Panc1 (cell line): ENCODE results near the gene RAB3IP. TPM values are rescaled to one million over a fixed set of nuclear protein-coding genes. Genes with fewer than 3 reads are reported as not detected.

Experiments
- ATAC-seq: fragments of 200-7000 bp; cut with Tn5 transposase; 2 replicates; pipeline ENCODE4 v1.9.1; 2020; ENCODE audit warnings: mild to moderate bottlenecking, moderate library complexity
- BruUV-seq: library from RNA; stranded (reverse); fragments of 400-500 nt; replicated peaks from 2 replicates; lab custom pipeline; 2021; lab: Mats Ljungman, UMichigan
- CTCF ChIA-PET: fragments of 300-600 bp; sonication (Branson Sonifier 250); formaldehyde crosslinking; loops from one replicate; lab custom pipeline; 2022; ENCODE audit warnings: antibody characterized with exemption; lab: Charles Lee
- POLR2A ChIA-PET: fragments of 300-600 bp; sonication (Branson Sonifier 250); formaldehyde crosslinking; loops from one replicate; lab custom pipeline; 2022; ENCODE audit warnings: antibody characterized with exemption; lab: Charles Lee
- DNase-seq: peaks from one replicate; pipeline ENCODE4 v3.0.0-alpha.2; 2010; ENCODE audit warnings: low read depth, low spot score
- H3K27ac ChIP-seq: 2 replicates; pipeline ENCODE4 v1.5.1; 2011; ENCODE audit warnings: mild to moderate bottlenecking, low read length, inconsistent platforms
- H3K27me3 ChIP-seq: fragments of 200-500 bp; sonication (Bioruptor generic); 2 replicates; pipeline ENCODE4 v1.6.0; 2014; ENCODE audit warnings: low read length, inconsistent platforms; ENCODE audit not compliant: control insufficient read depth, insufficient read depth
- H3K36me3 ChIP-seq: fragments of 200-500 bp; sonication (Bioruptor generic); 2 replicates; pipeline ENCODE4 v1.5.1; 2014; ENCODE audit warnings: inconsistent platforms, mild to moderate bottlenecking, low read length, moderate library complexity; ENCODE audit not compliant: control insufficient read depth, insufficient read depth
- H3K4me1 ChIP-seq: 2 replicates; pipeline ENCODE4 v1.5.1; 2011; ENCODE audit warnings: inconsistent platforms, mild to moderate bottlenecking, low read length, moderate library complexity; ENCODE audit not compliant: control insufficient read depth, insufficient read depth
- H3K4me3 ChIP-seq, 2 experiments: 2 replicates each; pipeline ENCODE4 v1.5.1; 2011 to 2012; ENCODE audit warnings: low read depth in 2 of 2, low read length in 2 of 2, mild to moderate bottlenecking in 2 of 2, inconsistent platforms in 1 of 2, moderate library complexity in 1 of 2
- H3K9me3 ChIP-seq: fragments of 200-500 bp; sonication (Bioruptor generic); 2 replicates; pipeline ENCODE4 v1.5.1; 2014; ENCODE audit warnings: low read depth, mild to moderate bottlenecking, inconsistent platforms, low read length, moderate library complexity; ENCODE audit not compliant: control insufficient read depth, insufficient read depth
- CTCF ChIP-seq: fragments of 450-650 bp; IDR thresholded peaks from 2 replicates; pipeline ENCODE4 v1.5.1; 2017; ENCODE audit warnings: mild to moderate bottlenecking
- POLR2AphosphoS5 ChIP-seq: IDR thresholded peaks from 2 replicates; pipeline ENCODE4 v1.6.1; 2012; ENCODE audit warnings: mild to moderate bottlenecking, low read depth, low read length, moderate library complexity
- TCF7L2 ChIP-seq: IDR thresholded peaks from 2 replicates; pipeline ENCODE4 v1.6.1; 2011; ENCODE audit warnings: mild to moderate bottlenecking, low read depth, low read length, inconsistent platforms
- in situ Hi-C: cut with HindIII; loops from 2 replicates; pipeline ENCODE4 v1.10.0; 2016; ENCODE audit warnings: low sequenced_read_pairs, low pct_unique_long_range_greater_than_20kb
- intact Hi-C: fragments of 100-400 bp; cut with micrococcal nuclease; formaldehyde crosslinking; loops from one replicate; pipeline ENCODE4 v1.10.0; 2022; ENCODE audit not compliant: unreplicated experiment
- total RNA-seq: library from RNA; stranded (reverse); gene quantifications from one replicate; pipeline ENCODE4 v1.2.1, GENCODE V29; 2021; ENCODE audit not compliant: unreplicated experiment
- TF ChIP-seq, protein P1 (sequence below), 2 experiments: IDR thresholded peaks; 2 replicates each; pipeline ENCODE4 v1.6.1; 2011 to 2012; ENCODE audit warnings: low read depth in 2 of 2, control low read depth in 1 of 2, low read length in 1 of 2, mild to moderate bottlenecking in 1 of 2, moderate library complexity in 1 of 2; ENCODE audit not compliant: insufficient read depth in 1 of 2

The RAB3IP gene
- total RNA-seq, 1 experiment from 2014 or later: 22.9 TPM

- no peak for DNase-seq
- Histone ChIP-seq H3K27ac (no peak overlapping the region), H3K4me1 (no peaks in the 10 kb centered on the region), H3K36me3 (no peaks in the 10 kb centered on the region), H3K27me3 (no peaks in the 10 kb centered on the region), H3K4me3 (no peak overlapping the region), H3K9me3 (peaks cover 3% of the 10 kb centered on the region; the same call in 1 of the 2 replicates)
- in situ Hi-C loops (no loop called here), intact Hi-C loops (no loop called here)
- ChIA-PET CTCF (no interaction called here), POLR2A (no interaction called here)
- TF ChIP-seq POLR2AphosphoS5 (no peak), CTCF (no peak)
- TF ChIP-seq, protein P1, sequence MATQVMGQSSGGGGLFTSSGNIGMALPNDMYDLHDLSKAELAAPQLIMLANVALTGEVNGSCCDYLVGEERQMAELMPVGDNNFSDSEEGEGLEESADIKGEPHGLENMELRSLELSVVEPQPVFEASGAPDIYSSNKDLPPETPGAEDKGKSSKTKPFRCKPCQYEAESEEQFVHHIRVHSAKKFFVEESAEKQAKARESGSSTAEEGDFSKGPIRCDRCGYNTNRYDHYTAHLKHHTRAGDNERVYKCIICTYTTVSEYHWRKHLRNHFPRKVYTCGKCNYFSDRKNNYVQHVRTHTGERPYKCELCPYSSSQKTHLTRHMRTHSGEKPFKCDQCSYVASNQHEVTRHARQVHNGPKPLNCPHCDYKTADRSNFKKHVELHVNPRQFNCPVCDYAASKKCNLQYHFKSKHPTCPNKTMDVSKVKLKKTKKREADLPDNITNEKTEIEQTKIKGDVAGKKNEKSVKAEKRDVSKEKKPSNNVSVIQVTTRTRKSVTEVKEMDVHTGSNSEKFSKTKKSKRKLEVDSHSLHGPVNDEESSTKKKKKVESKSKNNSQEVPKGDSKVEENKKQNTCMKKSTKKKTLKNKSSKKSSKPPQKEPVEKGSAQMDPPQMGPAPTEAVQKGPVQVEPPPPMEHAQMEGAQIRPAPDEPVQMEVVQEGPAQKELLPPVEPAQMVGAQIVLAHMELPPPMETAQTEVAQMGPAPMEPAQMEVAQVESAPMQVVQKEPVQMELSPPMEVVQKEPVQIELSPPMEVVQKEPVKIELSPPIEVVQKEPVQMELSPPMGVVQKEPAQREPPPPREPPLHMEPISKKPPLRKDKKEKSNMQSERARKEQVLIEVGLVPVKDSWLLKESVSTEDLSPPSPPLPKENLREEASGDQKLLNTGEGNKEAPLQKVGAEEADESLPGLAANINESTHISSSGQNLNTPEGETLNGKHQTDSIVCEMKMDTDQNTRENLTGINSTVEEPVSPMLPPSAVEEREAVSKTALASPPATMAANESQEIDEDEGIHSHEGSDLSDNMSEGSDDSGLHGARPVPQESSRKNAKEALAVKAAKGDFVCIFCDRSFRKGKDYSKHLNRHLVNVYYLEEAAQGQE (IDR thresholded peaks at IDR 0.05; ENCODE audit: insufficient read depth in 1 of 2, low read depth in 2 of 2, low read length in 1 of 2): no peak
- ATAC-seq: no peak
- no TSS peak for BruUV-seq
Observed at GRCh38 chr12:69766260-69766659, 27.6 kb downstream of the RAB3IP start.

- CTCF ChIA-PET: no interaction called here
- no peaks in the 10 kb centered on the region for H3K9me3 ChIP-seq
- TF ChIP-seq TCF7L2: no peak
- TF ChIP-seq, protein P1 (IDR thresholded peaks at IDR 0.05; ENCODE audit: insufficient read depth in 1 of 2, low read depth in 2 of 2, low read length in 1 of 2): no peak
- peak; percentile 78 for TF ChIP-seq CTCF
- POLR2A ChIA-PET: interaction anchor here (0.6 kb wide), 1 partner anchor 971 kb away, joined by 4 read pairs; no protein-coding TSS in a partner anchor
- peak; percentile 69 for ATAC-seq
- intact Hi-C loops (no loop called here), in situ Hi-C loops (no loop called here)
- DNase-seq: no peak
- H3K4me3 ChIP-seq: no peak overlapping the region
- BruUV-seq: no TSS peak
- no peak overlapping the region for H3K27ac ChIP-seq
- no peaks in the 10 kb centered on the region for H3K4me1 ChIP-seq
- no peaks in the 10 kb centered on the region for H3K27me3 ChIP-seq
- H3K36me3 ChIP-seq: no peaks in the 10 kb centered on the region
Observed at GRCh38 chr12:69779928-69780327, 41.3 kb downstream of the RAB3IP start.
